ENCODE measurements around the gene CGNL1.

CGNL1 gene

GRCh38 chr15:57419335-57419734 lies 43.0 kb downstream of the CGNL1 start:
- H3K4me2 ChIP-seq (ENCODE audit: insufficient read depth, low read length, poor library complexity, severe bottlenecking) = no peak overlapping the region
- no peak overlapping the region for H3K9ac ChIP-seq (ENCODE audit: low read depth, low read length, poor library complexity)
- no peak overlapping the region for H3K18ac ChIP-seq (ENCODE audit: low read length)
- H3K4ac ChIP-seq (ENCODE audit: low read length) = no peak overlapping the region
- H4K8ac ChIP-seq (ENCODE audit: low read depth, low read length) = no peak overlapping the region
- H4K91ac ChIP-seq (ENCODE audit: low read depth, low read length, poor library complexity) = no peak overlapping the region
- H3K4me3 ChIP-seq (ENCODE audit: low read length in 2 of 2) = no peak overlapping the region
- DNase-seq (ENCODE audit: low spot score) = no peak
- WGBS, 2 donors (ENCODE audit: extremely low coverage in 2 of 2, insufficient read length in 2 of 2, insufficient replicate concordance in 1 of 2) = no CpG with 5 or more reads among the region's 2 CpGs
- no peak overlapping the region for H2BK15ac ChIP-seq (ENCODE audit: low read length)
- no peak overlapping the region for H2AFZ ChIP-seq (ENCODE audit: low read length)
- H2BK12ac ChIP-seq (ENCODE audit: low read length) = no peak overlapping the region
- H3K9me3 ChIP-seq (replicated peaks in 1 of 2; ENCODE audit: control insufficient read depth in 2 of 2, insufficient read depth in 1 of 2, low read depth in 1 of 2, low read length in 2 of 2) = peaks cover 0 to 3% of the 10 kb centered on the region in 2 donors
- no peaks in the 10 kb centered on the region for H3K36me3 ChIP-seq (replicated peaks in 1 of 2; ENCODE audit: control insufficient read depth in 2 of 2, insufficient read depth in 2 of 2, low read length in 2 of 2)
- no peak overlapping the region for H3K14ac ChIP-seq (ENCODE audit: low read length)
- H3K4me1 ChIP-seq (ENCODE audit: control insufficient read depth in 2 of 2, insufficient read depth in 1 of 2, low read depth in 1 of 2, low read length in 2 of 2) = peaks cover 0 to 7% of the 10 kb centered on the region in 2 donors
- H3K27me3 ChIP-seq (ENCODE audit: control insufficient read depth in 3 of 3, insufficient read depth in 3 of 3, low read depth in 1 of 3, low read length in 3 of 3) = no peaks in the 10 kb centered on the region
- no peak overlapping the region for H2BK5ac ChIP-seq (ENCODE audit: low read length)
- no peak overlapping the region for H2BK120ac ChIP-seq (ENCODE audit: low read depth, low read length)
- no peak overlapping the region for H2AK5ac ChIP-seq (ENCODE audit: low read depth, low read length)
- no peak overlapping the region for H3K23ac ChIP-seq (ENCODE audit: low read depth, low read length, poor library complexity)
- no peak overlapping the region for H3K27ac ChIP-seq (replicated peaks; ENCODE audit: low read length)
- no peaks in the 10 kb centered on the region for H3K79me1 ChIP-seq (ENCODE audit: low read depth, low read length)

DNA sequence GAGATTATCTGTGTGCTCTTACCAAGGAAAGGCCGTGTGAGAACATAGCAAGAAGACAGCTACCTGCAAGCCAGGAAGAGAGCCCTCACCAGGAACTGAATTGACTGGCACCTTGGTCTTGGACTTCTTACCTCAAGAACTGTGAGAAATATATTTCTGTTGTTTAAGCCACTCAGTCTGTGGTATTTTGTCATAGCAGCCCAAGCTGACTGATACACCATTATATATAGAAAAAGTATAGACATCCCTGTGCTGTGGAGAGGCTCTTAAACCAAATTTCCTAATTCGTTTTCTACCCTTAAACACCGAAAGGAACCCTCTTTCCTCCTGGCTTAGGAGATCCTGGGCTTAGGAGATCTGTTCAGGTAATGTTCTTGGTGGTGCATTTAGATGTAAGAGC lies 44.8 kb downstream of the CGNL1 start:
- Histone ChIP-seq H2AK5ac (ENCODE audit: low read depth, low read length) (no peak overlapping the region), H2BK120ac (ENCODE audit: low read depth, low read length) (no peak overlapping the region), H3K27me3 (ENCODE audit: control insufficient read depth in 3 of 3, insufficient read depth in 3 of 3, low read depth in 1 of 3, low read length in 3 of 3) (no peaks in the 10 kb centered on the region), H3K79me1 (ENCODE audit: low read depth, low read length) (no peaks in the 10 kb centered on the region), H2BK5ac (ENCODE audit: low read length) (no peak overlapping the region), H2BK15ac (ENCODE audit: low read length) (no peak overlapping the region), H3K9ac (ENCODE audit: low read depth, low read length, poor library complexity) (no peak overlapping the region), H2BK12ac (ENCODE audit: low read length) (no peak overlapping the region), H3K18ac (ENCODE audit: low read length) (no peak overlapping the region), H3K27ac (replicated peaks; ENCODE audit: low read length) (no peak overlapping the region), H4K91ac (ENCODE audit: low read depth, low read length, poor library complexity) (no peak overlapping the region), H2AFZ (ENCODE audit: low read length) (peak overlapping the region; percentile 55), H3K4ac (ENCODE audit: low read length) (no peak overlapping the region), H3K9me3 (replicated peaks in 1 of 2; ENCODE audit: control insufficient read depth in 2 of 2, insufficient read depth in 1 of 2, low read depth in 1 of 2, low read length in 2 of 2) (peaks cover 0 to 3% of the 10 kb centered on the region in 2 donors), H4K8ac (ENCODE audit: low read depth, low read length) (no peak overlapping the region), H3K4me2 (ENCODE audit: insufficient read depth, low read length, poor library complexity, severe bottlenecking) (no peak overlapping the region), H3K23ac (ENCODE audit: low read depth, low read length, poor library complexity) (no peak overlapping the region), H3K4me1 (ENCODE audit: control insufficient read depth in 2 of 2, insufficient read depth in 1 of 2, low read depth in 1 of 2, low read length in 2 of 2) (peaks cover 0 to 7% of the 10 kb centered on the region in 2 donors), H3K14ac (ENCODE audit: low read length) (no peak overlapping the region), H3K4me3 (ENCODE audit: low read length in 2 of 2) (no peak overlapping the region), H3K36me3 (replicated peaks in 1 of 2; ENCODE audit: control insufficient read depth in 2 of 2, insufficient read depth in 2 of 2, low read length in 2 of 2) (no peaks in the 10 kb centered on the region)
- WGBS, 2 donors (ENCODE audit: extremely low coverage in 2 of 2, insufficient read length in 2 of 2, insufficient replicate concordance in 1 of 2) = no CpG with 5 or more reads among the region's 3 CpGs
- DNase-seq (ENCODE audit: low spot score) = no peak

- no peak overlapping the region for H3K4ac ChIP-seq (ENCODE audit: low read length)
- no CpG with 5 or more reads among the region's 6 CpGs for WGBS, 2 donors (ENCODE audit: extremely low coverage in 2 of 2, insufficient read length in 2 of 2, insufficient replicate concordance in 1 of 2)
- no peak overlapping the region for H4K8ac ChIP-seq (ENCODE audit: low read depth, low read length)
- H3K4me3 ChIP-seq (ENCODE audit: low read length in 2 of 2) = no peak overlapping the region
- no peak overlapping the region for H2BK120ac ChIP-seq (ENCODE audit: low read depth, low read length)
- no peaks in the 10 kb centered on the region for H3K27me3 ChIP-seq (ENCODE audit: control insufficient read depth in 3 of 3, insufficient read depth in 3 of 3, low read depth in 1 of 3, low read length in 3 of 3)
- H2BK12ac ChIP-seq (ENCODE audit: low read length) = no peak overlapping the region
- H3K27ac ChIP-seq (replicated peaks; ENCODE audit: low read length) = no peak overlapping the region
- no peak for DNase-seq (ENCODE audit: low spot score)
- H3K14ac ChIP-seq (ENCODE audit: low read length) = no peak overlapping the region
- H2AK5ac ChIP-seq (ENCODE audit: low read depth, low read length) = no peak overlapping the region
- H2AFZ ChIP-seq (ENCODE audit: low read length) = peak overlapping the region; percentile 55
- H4K91ac ChIP-seq (ENCODE audit: low read depth, low read length, poor library complexity) = no peak overlapping the region
- H2BK15ac ChIP-seq (ENCODE audit: low read length) = no peak overlapping the region
- no peak overlapping the region for H3K9ac ChIP-seq (ENCODE audit: low read depth, low read length, poor library complexity)
- no peak overlapping the region for H3K4me2 ChIP-seq (ENCODE audit: insufficient read depth, low read length, poor library complexity, severe bottlenecking)
- no peak overlapping the region for H2BK5ac ChIP-seq (ENCODE audit: low read length)
- H3K36me3 ChIP-seq (replicated peaks in 1 of 2; ENCODE audit: control insufficient read depth in 2 of 2, insufficient read depth in 2 of 2, low read length in 2 of 2) = no peaks in the 10 kb centered on the region
- H3K9me3 ChIP-seq (replicated peaks in 1 of 2; ENCODE audit: control insufficient read depth in 2 of 2, insufficient read depth in 1 of 2, low read depth in 1 of 2, low read length in 2 of 2) = peaks cover 0 to 3% of the 10 kb centered on the region in 2 donors
- H3K18ac ChIP-seq (ENCODE audit: low read length) = no peak overlapping the region
- H3K4me1 ChIP-seq (ENCODE audit: control insufficient read depth in 2 of 2, insufficient read depth in 1 of 2, low read depth in 1 of 2, low read length in 2 of 2) = peaks cover 0 to 7% of the 10 kb centered on the region in 2 donors
- no peak overlapping the region for H3K23ac ChIP-seq (ENCODE audit: low read depth, low read length, poor library complexity)
- no peaks in the 10 kb centered on the region for H3K79me1 ChIP-seq (ENCODE audit: low read depth, low read length)
Measured at GRCh38 chr15:57421551-57421950, 45.2 kb downstream of the CGNL1 start.

DNA sequence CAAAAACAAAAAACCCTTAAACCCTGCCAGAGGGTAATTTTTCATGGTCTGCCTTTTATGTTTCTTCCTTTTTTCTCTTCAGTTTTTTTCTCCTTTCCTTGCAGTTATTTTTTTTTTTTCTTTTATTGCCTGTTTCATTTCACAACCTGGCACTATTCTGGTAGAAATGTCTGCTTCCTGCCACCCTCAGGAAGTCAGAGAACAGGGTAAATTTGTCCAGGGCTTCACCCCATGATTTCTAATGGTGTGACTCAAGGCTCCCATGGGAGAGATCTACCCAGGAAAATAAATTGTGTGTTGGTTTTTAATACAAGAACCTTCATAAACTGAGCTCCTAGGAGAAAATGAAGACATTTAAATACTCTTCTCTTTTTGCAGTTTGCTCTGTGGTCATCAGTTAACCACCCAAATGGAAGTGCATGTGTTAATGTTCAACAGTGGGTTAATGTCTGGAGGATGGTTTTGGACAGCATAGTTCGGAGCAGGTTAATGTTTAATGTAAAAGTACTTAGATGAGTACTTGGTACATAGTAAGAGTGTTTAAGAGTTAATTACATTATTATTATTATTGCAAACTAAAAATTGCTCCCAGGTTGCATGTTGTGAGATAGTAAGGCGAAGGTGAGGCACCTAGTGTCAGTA lies 45.9 kb downstream of the CGNL1 start:
- H2BK120ac ChIP-seq (ENCODE audit: low read depth, low read length) = no peak overlapping the region
- no peak overlapping the region for H3K14ac ChIP-seq (ENCODE audit: low read length)
- H3K79me1 ChIP-seq (ENCODE audit: low read depth, low read length) = no peaks in the 10 kb centered on the region
- no peaks in the 10 kb centered on the region for H3K36me3 ChIP-seq (replicated peaks in 1 of 2; ENCODE audit: control insufficient read depth in 2 of 2, insufficient read depth in 2 of 2, low read length in 2 of 2)
- H3K23ac ChIP-seq (ENCODE audit: low read depth, low read length, poor library complexity) = no peak overlapping the region
- no peak overlapping the region for H2BK5ac ChIP-seq (ENCODE audit: low read length)
- no peak overlapping the region for H3K4me3 ChIP-seq (ENCODE audit: low read length in 2 of 2)
- H3K4ac ChIP-seq (ENCODE audit: low read length) = no peak overlapping the region
- no peak overlapping the region for H4K91ac ChIP-seq (ENCODE audit: low read depth, low read length, poor library complexity)
- no peak for DNase-seq (ENCODE audit: low spot score)
- no peak overlapping the region for H2BK12ac ChIP-seq (ENCODE audit: low read length)
- no peak overlapping the region for H3K9ac ChIP-seq (ENCODE audit: low read depth, low read length, poor library complexity)
- no peak overlapping the region for H4K8ac ChIP-seq (ENCODE audit: low read depth, low read length)
- peaks cover 0 to 3% of the 10 kb centered on the region in 2 donors for H3K9me3 ChIP-seq (replicated peaks in 1 of 2; ENCODE audit: control insufficient read depth in 2 of 2, insufficient read depth in 1 of 2, low read depth in 1 of 2, low read length in 2 of 2)
- H3K4me1 ChIP-seq (ENCODE audit: control insufficient read depth in 2 of 2, insufficient read depth in 1 of 2, low read depth in 1 of 2, low read length in 2 of 2) = peaks cover under 1 to 7% of the 10 kb centered on the region in 2 donors
- no peak overlapping the region for H3K27ac ChIP-seq (replicated peaks; ENCODE audit: low read length)
- no peak overlapping the region for H2AK5ac ChIP-seq (ENCODE audit: low read depth, low read length)
- H2BK15ac ChIP-seq (ENCODE audit: low read length) = no peak overlapping the region
- H3K4me2 ChIP-seq (ENCODE audit: insufficient read depth, low read length, poor library complexity, severe bottlenecking) = no peak overlapping the region
- no CpG with 5 or more reads among the region's 2 CpGs for WGBS, 2 donors (ENCODE audit: extremely low coverage in 2 of 2, insufficient read length in 2 of 2, insufficient replicate concordance in 1 of 2)
- peak overlapping the region; percentile 55 for H2AFZ ChIP-seq (ENCODE audit: low read length)
- H3K18ac ChIP-seq (ENCODE audit: low read length) = no peak overlapping the region
- no peaks in the 10 kb centered on the region for H3K27me3 ChIP-seq (ENCODE audit: control insufficient read depth in 3 of 3, insufficient read depth in 3 of 3, low read depth in 1 of 3, low read length in 3 of 3)
